Right hindlimb (tissue), 1 donor: ENCODE data around the gene PTTG1IP2.

Experiments used
- DNase-seq: peaks from one replicate; pipeline ENCODE4 v3.0.0-alpha.2; 2018

The PTTG1IP2 gene

GRCh38 chr7:90484706-90485105, 15.3 kb downstream of the PTTG1IP2 start:
- DNase-seq = no peak

GRCh38 chr7:90485734-90486316, 16.4 kb downstream of the PTTG1IP2 start:
- DNase-seq = no peak

GRCh38 chr7:90487808-90488207, 18.4 kb downstream of the PTTG1IP2 start:
- no peak for DNase-seq

- no peak for DNase-seq
These were observed 18.8 kb downstream of the PTTG1IP2 start for GRCh38 chr7:90488220-90488619.

GRCh38 chr7:90492250-90492649, 22.8 kb downstream of the PTTG1IP2 start:
- DNase-seq = no peak

GRCh38 chr7:90495241-90495640, 25.8 kb downstream of the PTTG1IP2 start:
- no peak for DNase-seq

GRCh38 chr7:90502539-90502938, 33.1 kb downstream of the PTTG1IP2 start:
- DNase-seq = no peak

- no peak for DNase-seq
These were observed 33.9 kb downstream of the PTTG1IP2 start for GRCh38 chr7:90503367-90503766.

GRCh38 chr7:90507692-90508091, 38.3 kb downstream of the PTTG1IP2 start:
- no peak for DNase-seq

GRCh38 chr7:90511776-90512175, 42.3 kb downstream of the PTTG1IP2 start:
- DNase-seq = no peak

- DNase-seq = no peak
These were observed 43.4 kb downstream of the PTTG1IP2 start for GRCh38 chr7:90512821-90513254.

GRCh38 chr7:90516257-90516656, 46.8 kb downstream of the PTTG1IP2 start:
- no peak for DNase-seq

GRCh38 chr7:90518630-90519029, 49.2 kb downstream of the PTTG1IP2 start:
- no peak for DNase-seq

GRCh38 chr7:90520484-90520883, 51.0 kb downstream of the PTTG1IP2 start:
- DNase-seq = no peak

- DNase-seq = no peak
These were observed 60.8 kb downstream of the PTTG1IP2 start for GRCh38 chr7:90530263-90530662.

GRCh38 chr7:90532231-90532929, 62.9 kb downstream of the PTTG1IP2 start:
- DNase-seq = no peak

- DNase-seq = no peak
These were observed 67.0 kb downstream of the PTTG1IP2 start for GRCh38 chr7:90536449-90536848.

GRCh38 chr7:90538405-90538804, 69.0 kb downstream of the PTTG1IP2 start:
- no peak for DNase-seq

- DNase-seq = no peak
These were observed 71.0 kb downstream of the PTTG1IP2 start for GRCh38 chr7:90540406-90540805.

- no peak for DNase-seq
These were observed 81.6 kb downstream of the PTTG1IP2 start for GRCh38 chr7:90551036-90551435.

GRCh38 chr7:90552521-90552920, 83.1 kb downstream of the PTTG1IP2 start:
- DNase-seq = no peak

- DNase-seq = no peak
These were observed 91.3 kb downstream of the PTTG1IP2 start for GRCh38 chr7:90560730-90561129.
